Uterus (tissue), 2 donors: ENCODE data around the gene EMILIN3.

Source experiments
- POLR2A ChIP-seq, 2 donors: fragments of 450-650 bp; IDR thresholded peaks; one replicate each; pipeline ENCODE4 v1.6.1; 2016; ENCODE audit warnings: antibody characterized with exemption in 2 of 2, mild to moderate bottlenecking in 1 of 2, moderate library complexity in 1 of 2
- TF ChIP-seq, protein P1 (sequence below), 4 experiments: fragments of 200-600 bp in 2 of 4; fragments of 450-650 bp in 2 of 4; sonication (generic) in 2 of 4; IDR thresholded peaks; one replicate each; pipeline ENCODE4 v1.5.1; 2016 to 2019; ENCODE audit warnings: antibody characterized with exemption in 4 of 4, mild to moderate bottlenecking in 2 of 4, moderate library complexity in 1 of 4

- TF ChIP-seq, protein P1, sequence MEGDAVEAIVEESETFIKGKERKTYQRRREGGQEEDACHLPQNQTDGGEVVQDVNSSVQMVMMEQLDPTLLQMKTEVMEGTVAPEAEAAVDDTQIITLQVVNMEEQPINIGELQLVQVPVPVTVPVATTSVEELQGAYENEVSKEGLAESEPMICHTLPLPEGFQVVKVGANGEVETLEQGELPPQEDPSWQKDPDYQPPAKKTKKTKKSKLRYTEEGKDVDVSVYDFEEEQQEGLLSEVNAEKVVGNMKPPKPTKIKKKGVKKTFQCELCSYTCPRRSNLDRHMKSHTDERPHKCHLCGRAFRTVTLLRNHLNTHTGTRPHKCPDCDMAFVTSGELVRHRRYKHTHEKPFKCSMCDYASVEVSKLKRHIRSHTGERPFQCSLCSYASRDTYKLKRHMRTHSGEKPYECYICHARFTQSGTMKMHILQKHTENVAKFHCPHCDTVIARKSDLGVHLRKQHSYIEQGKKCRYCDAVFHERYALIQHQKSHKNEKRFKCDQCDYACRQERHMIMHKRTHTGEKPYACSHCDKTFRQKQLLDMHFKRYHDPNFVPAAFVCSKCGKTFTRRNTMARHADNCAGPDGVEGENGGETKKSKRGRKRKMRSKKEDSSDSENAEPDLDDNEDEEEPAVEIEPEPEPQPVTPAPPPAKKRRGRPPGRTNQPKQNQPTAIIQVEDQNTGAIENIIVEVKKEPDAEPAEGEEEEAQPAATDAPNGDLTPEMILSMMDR (IDR thresholded peaks at IDR 0.05): no peak
- no peak for TF ChIP-seq POLR2A (IDR thresholded peaks at IDR 0.05)
Measured at GRCh38 chr20:41359541-41360011, 7.0 kb downstream of the EMILIN3 start.
